H1 (cell line): ENCODE data around the gene SLC1A2. TPM values are rescaled to one million over a fixed set of nuclear protein-coding genes. Genes with fewer than 3 reads are reported as not detected.

Experiments
- CTCF ChIA-PET: fragments of 300-600 bp; sonication (Branson Sonifier 250); formaldehyde crosslinking; loops from one replicate; lab custom pipeline; 2021; ENCODE audit not compliant: partially characterized antibody; lab: Charles Lee
- POLR2A ChIA-PET: fragments of 300-600 bp; sonication (Branson Sonifier 250); formaldehyde crosslinking; loops from one replicate; lab custom pipeline; 2021; ENCODE audit warnings: inconsistent platforms; ENCODE audit not compliant: partially characterized antibody; lab: Charles Lee
- DNase-seq, 2 experiments: peaks; one replicate each; pipeline versions ENCODE4 v3.0.0 to v3.0.0-alpha.2; 2010 to 2022; ENCODE audit warnings: low spot score in 2 of 2, low read depth in 1 of 2, mixed read lengths in 1 of 2
- FAIRE-seq: peaks from 2 replicates; lab custom pipeline; 2011; peaks lifted over from hg19 to GRCh38; lab: Jason Lieb, UNC
- H2AFZ ChIP-seq: 2 replicates; pipeline ENCODE4 v1.8.1; 2012; ENCODE audit warnings: low read length, inconsistent platforms
- H2AK5ac ChIP-seq: 2 replicates; pipeline ENCODE4 v1.6.1; 2013; ENCODE audit warnings: low read depth, low read length
- H2BK120ac ChIP-seq: replicated peaks from 2 replicates; pipeline ENCODE3; 2013; ENCODE audit warnings: low read depth, low read length, inconsistent platforms
- H2BK12ac ChIP-seq: 2 replicates; pipeline ENCODE4 v1.6.1; 2013; ENCODE audit warnings: low read depth, low read length
- H2BK15ac ChIP-seq: 2 replicates; pipeline ENCODE4 v1.6.1; 2013; ENCODE audit warnings: low read length
- H2BK20ac ChIP-seq: 2 replicates; pipeline ENCODE4 v1.6.1; 2013; ENCODE audit warnings: low read length
- H2BK5ac ChIP-seq: 2 replicates; pipeline ENCODE4 v1.6.1; 2013; ENCODE audit warnings: low read depth, low read length
- H3K14ac ChIP-seq: 2 replicates; pipeline ENCODE4 v1.6.1; 2013; ENCODE audit warnings: inconsistent platforms; ENCODE audit not compliant: insufficient read length
- H3K18ac ChIP-seq: 2 replicates; pipeline ENCODE4 v1.6.1; 2013; ENCODE audit warnings: low read length; ENCODE audit errors: extremely low read depth
- H3K23ac ChIP-seq: 2 replicates; pipeline ENCODE4 v1.6.1; 2013; ENCODE audit warnings: inconsistent platforms; ENCODE audit not compliant: insufficient read length
- H3K23me2 ChIP-seq: 2 replicates; pipeline ENCODE4 v1.6.1; 2013; ENCODE audit warnings: low read depth, low read length
- H3K27ac ChIP-seq: 2 replicates; pipeline ENCODE4 v1.6.1; 2011; ENCODE audit warnings: low read depth, low read length, inconsistent platforms
- H3K27me3 ChIP-seq, 4 experiments: replicated peaks in 1 of 4; 1 replicate in 1 of 4; 2 replicates in 3 of 4; pipeline versions ENCODE4 v1.6.1 to v1.8.1; 2011 to 2013; ENCODE audit warnings: low read length in 3 of 4, mild to moderate bottlenecking in 3 of 4, inconsistent platforms in 2 of 4, mixed read lengths in 2 of 4, moderate library complexity in 1 of 4; ENCODE audit not compliant: control insufficient read depth in 3 of 4, insufficient read depth in 3 of 4; ENCODE audit errors: extremely low read depth in 1 of 4
- H3K36me3 ChIP-seq, 4 experiments: 2 replicates each; pipeline versions ENCODE4 v1.6.1 to v1.8.1; 2011 to 2013; ENCODE audit warnings: mild to moderate bottlenecking in 4 of 4, low read length in 3 of 4, moderate library complexity in 2 of 4, control low read depth in 1 of 4, inconsistent platforms in 1 of 4; ENCODE audit not compliant: insufficient read depth in 4 of 4, control insufficient read depth in 2 of 4
- H3K4ac ChIP-seq: replicated peaks from 2 replicates; pipeline ENCODE3; 2013; ENCODE audit warnings: low read length, low read depth, mixed read lengths, inconsistent platforms; ENCODE audit not compliant: insufficient read length
- H3K4me1 ChIP-seq, 4 experiments: replicated peaks in 1 of 4; 1 replicate in 1 of 4; 2 replicates in 3 of 4; pipeline versions ENCODE4 v1.6.1 to v1.8.1; 2011 to 2013; ENCODE audit warnings: low read length in 3 of 4, inconsistent platforms in 2 of 4, mixed read lengths in 1 of 4; ENCODE audit not compliant: insufficient read depth in 4 of 4, control insufficient read depth in 3 of 4
- H3K4me2 ChIP-seq, 2 experiments: 2 replicates each; pipeline versions ENCODE4 v1.6.1 to v1.8.1; 2011 to 2013; ENCODE audit warnings: low read depth in 2 of 2, low read length in 2 of 2, control low read depth in 1 of 2, inconsistent platforms in 1 of 2, mild to moderate bottlenecking in 1 of 2; ENCODE audit not compliant: insufficient read depth in 1 of 2
- H3K4me3 ChIP-seq, 4 experiments: fragments of 200-600, 300-600 bp in 1 of 4; sonication (generic), shearing (Covaris generic), sonication (Bioruptor Twin) in 1 of 4; 2 replicates each; pipeline versions ENCODE4 v1.5.1 to v1.8.1; 2011 to 2016; ENCODE audit warnings: low read length in 4 of 4, low read depth in 3 of 4, control low read depth in 2 of 4, inconsistent platforms in 2 of 4, mild to moderate bottlenecking in 2 of 4, mixed read lengths in 1 of 4, moderate library complexity in 1 of 4; ENCODE audit not compliant: insufficient read depth in 2 of 4; ENCODE audit errors: extremely low read depth in 1 of 4
- H3K56ac ChIP-seq: replicated peaks from 2 replicates; pipeline ENCODE3; 2013; ENCODE audit warnings: low read depth, mild to moderate bottlenecking, mixed read lengths, low read length, inconsistent platforms; ENCODE audit not compliant: insufficient read length
- H3K79me1 ChIP-seq: 2 replicates; pipeline ENCODE4 v1.6.1; 2013; ENCODE audit warnings: low read depth, low read length, control low read depth
- H3K79me2 ChIP-seq, 2 experiments: 2 replicates each; pipeline versions ENCODE4 v1.6.1 to v1.8.1; 2012 to 2013; ENCODE audit warnings: low read length in 2 of 2, mild to moderate bottlenecking in 2 of 2, inconsistent platforms in 1 of 2; ENCODE audit not compliant: insufficient read depth in 2 of 2, control insufficient read depth in 1 of 2
- H3K9ac ChIP-seq, 4 experiments: replicated peaks in 1 of 4; 1 replicate in 1 of 4; 2 replicates in 3 of 4; pipeline versions ENCODE4 v1.6.1 to v1.8.1; 2011 to 2013; ENCODE audit warnings: low read depth in 3 of 4, low read length in 3 of 4, control low read depth in 2 of 4, mild to moderate bottlenecking in 2 of 4, moderate library complexity in 2 of 4, inconsistent platforms in 1 of 4; ENCODE audit errors: extremely low read depth in 1 of 4
- H3K9me3 ChIP-seq, 2 experiments: 2 replicates each; pipeline versions ENCODE4 v1.6.1 to v1.8.1; 2012 to 2013; ENCODE audit warnings: mild to moderate bottlenecking in 2 of 2, moderate library complexity in 2 of 2, control low read depth in 1 of 2, inconsistent platforms in 1 of 2, low read depth in 1 of 2, low read length in 1 of 2, mixed read lengths in 1 of 2; ENCODE audit not compliant: insufficient read depth in 2 of 2
- H4K20me1 ChIP-seq, 2 experiments: replicated peaks in 1 of 2; 2 replicates each; pipeline versions ENCODE3 to v1.8.1; 2011 to 2013; ENCODE audit warnings: inconsistent platforms in 2 of 2, low read length in 2 of 2, mild to moderate bottlenecking in 1 of 2; ENCODE audit not compliant: insufficient read depth in 2 of 2, control insufficient read depth in 1 of 2
- H4K5ac ChIP-seq: 2 replicates; pipeline ENCODE4 v1.6.1; 2013; ENCODE audit warnings: low read length, low read depth, mixed read lengths, inconsistent platforms; ENCODE audit not compliant: insufficient read length
- H4K8ac ChIP-seq: 2 replicates; pipeline ENCODE4 v1.8.0; 2013; ENCODE audit warnings: mild to moderate bottlenecking, moderate library complexity, low read length, inconsistent platforms; ENCODE audit not compliant: insufficient read depth; ENCODE audit errors: extremely low read depth
- H4K91ac ChIP-seq: replicated peaks from 2 replicates; pipeline ENCODE3; 2013; ENCODE audit warnings: low read length, mixed read lengths, inconsistent platforms; ENCODE audit not compliant: insufficient read length
- ASH2L ChIP-seq: fragments of 200-600, 300-600 bp; sonication (generic); IDR thresholded peaks from one replicate; pipeline ENCODE4 v1.7.1; 2017; ENCODE audit warnings: low read length
- EP300 ChIP-seq, 2 experiments: IDR thresholded peaks; 1 replicate in 1 of 2; 2 replicates in 1 of 2; pipeline ENCODE4 v1.6.1; 2011 to 2012; ENCODE audit warnings: low read depth in 2 of 2, low read length in 2 of 2, mild to moderate bottlenecking in 2 of 2, borderline replicate concordance in 1 of 2, inconsistent platforms in 1 of 2, moderate library complexity in 1 of 2
- EZH2 ChIP-seq: fragments of 200-600 bp; sonication (generic); IDR thresholded peaks from 2 replicates; pipeline ENCODE4 v1.7.1; 2012; ENCODE audit warnings: low read depth, mild to moderate bottlenecking, moderate library complexity, low read length, inconsistent platforms; ENCODE audit not compliant: severe bottlenecking
- GABPA ChIP-seq: IDR thresholded peaks from 2 replicates; pipeline ENCODE4 v1.6.1; 2011; ENCODE audit warnings: mild to moderate bottlenecking, low read length, moderate library complexity, borderline replicate concordance; ENCODE audit not compliant: insufficient read depth
- GTF2F1 ChIP-seq: IDR thresholded peaks from 2 replicates; pipeline ENCODE4 v1.6.1; 2012; ENCODE audit warnings: low read depth, low read length, improper control_type of control experiment, borderline replicate concordance
- JUN ChIP-seq: IDR thresholded peaks from 2 replicates; pipeline ENCODE4 v1.6.1; 2011; ENCODE audit warnings: low read depth, mild to moderate bottlenecking, improper control_type of control experiment, low read length
- JUND ChIP-seq: IDR thresholded peaks from 2 replicates; pipeline ENCODE4 v1.6.1; 2011; ENCODE audit warnings: mild to moderate bottlenecking, improper control_type of control experiment, low read length
- RNF2 ChIP-seq: fragments of 200-900, 300-1000 bp; sonication (generic); IDR thresholded peaks from 2 replicates; pipeline ENCODE4 v1.7.1; 2016; ENCODE audit warnings: borderline replicate concordance, low read depth, mild to moderate bottlenecking, antibody characterized with exemption, low read length; ENCODE audit not compliant: poor library complexity, severe bottlenecking; ENCODE audit errors: missing control alignments
- ZNF274 ChIP-seq: IDR thresholded peaks from 2 replicates; pipeline ENCODE4 v1.7.0; 2012; ENCODE audit warnings: low read length, borderline replicate concordance; ENCODE audit errors: extremely low read depth
- WGBS, 2 experiments: shearing (Covaris generic) in 1 of 2; methylation state at CpG; one replicate each; pipeline versions ENCODE4 v1.1.6 to v1.1.7; 2013 to 2015; ENCODE audit warnings: low lambda C conversion rate in 2 of 2, mixed read lengths in 2 of 2, inconsistent platforms in 1 of 2, low coverage in 1 of 2, missing lambda C conversion rate in 1 of 2; ENCODE audit not compliant: insufficient replicate concordance in 2 of 2, insufficient coverage in 1 of 2, insufficient read length in 1 of 2; ENCODE audit errors: extremely low coverage in 1 of 2, missing lambda C conversion rate in 1 of 2; 5-methylcytosine and 5-hydroxymethylcytosine counted together
- polyA plus RNA-seq, 7 experiments: library from polyadenylated mRNA; depleted of rRNA in 3 of 7; stranded (reverse) in 5 of 7; unstranded in 2 of 7; fragments of >200 nt in 5 of 7; fragments of 200-250 nt in 2 of 7; gene quantifications; 1 replicate in 5 of 7; 2 replicates in 1 of 7; 4 replicates in 1 of 7; pipeline versions ENCODE4 v1.2.1 to v1.2.3, GENCODE V29; 2011 to 2013; ENCODE audit warnings: missing spikeins in 2 of 7, mixed read lengths in 2 of 7
- total RNA-seq: library from RNA; stranded (reverse); fragmentation: NEBNext Ultra II Directional; extraction: Animal tissue kit (Norgen Biotek cat#: 25700); gene quantifications from 2 replicates; pipeline ENCODE4 v1.2.1, GENCODE V29; 2021
- TF ChIP-seq, protein P1 (sequence below): IDR thresholded peaks from 2 replicates; pipeline ENCODE4 v1.6.1; 2012; ENCODE audit warnings: inconsistent platforms

SLC1A2 gene
- total and polyA plus RNA-seq, 2 of the 8 experiments (the other 6 are each of a cell fraction or from before 2014, with no cell fraction given) = 0.57 to 1.2 TPM

DNA sequence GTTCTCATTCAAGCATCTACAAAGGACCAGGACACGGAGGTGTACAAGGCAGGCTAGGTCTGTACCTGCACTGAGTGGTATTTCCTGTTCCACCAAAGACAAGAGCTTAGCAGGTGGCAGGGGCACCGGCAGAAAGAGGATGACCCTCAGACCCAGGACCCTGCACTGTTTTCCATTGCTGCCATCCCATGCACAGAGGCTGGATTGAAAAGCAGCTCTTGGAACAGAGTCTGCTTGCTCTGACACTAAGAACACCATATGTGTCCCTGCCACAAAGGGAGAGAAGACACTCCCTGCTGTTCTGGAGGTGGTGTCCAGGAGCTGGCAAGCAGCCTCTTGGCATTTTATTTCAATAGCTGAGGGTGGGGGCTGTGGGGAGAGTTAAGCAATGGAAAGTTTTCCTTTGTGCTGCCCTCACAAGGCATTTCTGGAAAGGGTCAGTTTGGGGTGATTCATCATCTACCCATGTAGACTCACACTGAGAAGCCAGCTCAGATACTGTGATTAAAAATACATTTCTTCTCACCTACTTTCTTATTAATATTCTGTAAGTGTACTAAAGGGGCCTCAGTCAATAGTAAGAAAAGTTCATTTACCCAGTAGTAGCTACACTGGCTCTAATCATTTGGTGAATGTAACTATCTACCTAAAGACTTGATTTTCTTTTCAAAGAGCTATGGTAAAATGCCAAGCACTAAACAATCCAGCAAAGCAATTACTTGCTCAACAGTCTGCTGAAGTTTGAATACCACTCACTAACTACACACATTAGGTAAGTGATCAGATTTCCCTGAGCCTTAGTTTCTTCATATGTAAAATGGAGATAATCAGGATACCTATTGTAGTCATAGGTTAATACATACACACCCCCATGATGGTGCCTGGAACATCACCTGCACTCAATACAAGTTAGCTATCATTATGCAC, 55.2 kb downstream of the SLC1A2 start:
- Histone ChIP-seq H3K56ac (no peak overlapping the region), H3K23ac (no peak overlapping the region), H4K8ac (no peak overlapping the region), H3K27ac (no peak overlapping the region), H3K4me3 (no peak overlapping the region), H2BK5ac (no peak overlapping the region), H2AK5ac (no peak overlapping the region), H2BK120ac (no peak overlapping the region), H3K4me1 (no peaks in the 10 kb centered on the region), H2BK20ac (no peak overlapping the region), H3K79me1 (no peaks in the 10 kb centered on the region), H3K27me3 (peaks cover 0 to 2% (median 0%) of the 10 kb centered on the region in 4 experiments; a peak in 1 of 7 replicates), H4K20me1 (no peaks in the 10 kb centered on the region), H2AFZ (no peak overlapping the region), H2BK15ac (no peak overlapping the region), H2BK12ac (no peak overlapping the region), H4K91ac (no peak overlapping the region), H3K4me2 (no peak overlapping the region), H3K14ac (no peak overlapping the region), H3K9ac (no peak overlapping the region), H3K79me2 (no peaks in the 10 kb centered on the region), H3K9me3 (no peaks in the 10 kb centered on the region), H3K36me3 (no peaks in the 10 kb centered on the region), H3K18ac (no peak overlapping the region), H3K4ac (no peak overlapping the region), H4K5ac (no peak overlapping the region), H3K23me2 (no peaks in the 10 kb centered on the region)
- 89% methylated on average over 2 of the region's 2 CpGs; no CpG with 5 or more reads in 1 of the 2 experiments for WGBS, 2 experiments
- CTCF ChIA-PET = interaction anchor here (0.9 to 1.7 kb wide), 8 partner anchors 9 to 574 kb away, joined by 3 to 5 read pairs (median 4); no protein-coding TSS in a partner anchor
- POLR2A ChIA-PET = no interaction called here
- FAIRE-seq = no peak
- no peak for DNase-seq
- TF ChIP-seq JUN (no peak), JUND (no peak), ZNF274 (no peak), EP300 (IDR thresholded peaks at IDR 0.05; ENCODE audit: borderline replicate concordance in 1 of 2, low read depth in 2 of 2, low read length in 2 of 2) (no peak), ASH2L (no peak), RNF2 (no peak), GABPA (no peak), GTF2F1 (no peak), EZH2 (no peak)
- TF ChIP-seq, protein P1, sequence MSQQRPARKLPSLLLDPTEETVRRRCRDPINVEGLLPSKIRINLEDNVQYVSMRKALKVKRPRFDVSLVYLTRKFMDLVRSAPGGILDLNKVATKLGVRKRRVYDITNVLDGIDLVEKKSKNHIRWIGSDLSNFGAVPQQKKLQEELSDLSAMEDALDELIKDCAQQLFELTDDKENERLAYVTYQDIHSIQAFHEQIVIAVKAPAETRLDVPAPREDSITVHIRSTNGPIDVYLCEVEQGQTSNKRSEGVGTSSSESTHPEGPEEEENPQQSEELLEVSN = no peak
